Ramos (cell line): ENCODE data around the gene MAGEA4.

ENCODE experiments used
- in situ Hi-C: fragments of 300-500 bp; cut with MboI; formaldehyde crosslinking; loops from one replicate; pipeline ENCODE4 v1.14.3; 2022; ENCODE audit warnings: low sequenced_read_pairs; ENCODE audit not compliant: unreplicated experiment

Gene MAGEA4

DNA sequence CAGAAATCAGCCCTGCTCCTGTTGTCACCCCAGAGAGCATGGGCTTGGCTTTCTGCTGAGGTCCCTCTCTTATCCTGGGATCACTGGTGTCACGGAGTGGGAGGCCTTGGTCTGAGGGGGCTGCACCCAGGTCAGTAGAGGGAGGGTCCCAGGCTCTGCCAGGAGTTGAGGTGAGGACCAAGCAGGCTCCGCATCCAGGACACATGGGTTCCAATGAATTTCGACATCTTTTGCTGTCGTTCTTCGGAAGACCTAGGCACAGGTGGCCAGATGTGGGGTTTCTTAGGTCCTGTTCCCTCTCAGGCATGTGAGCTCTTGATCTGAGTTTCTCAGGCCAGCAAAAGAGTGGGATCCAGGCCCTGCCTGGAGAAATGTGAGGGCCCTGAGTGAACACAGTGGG lies 10.0 kb downstream of the MAGEA4 start:
- in situ Hi-C loops, result no loop called here

- in situ Hi-C loops, result no loop called here
These were observed 11.0 kb downstream of the MAGEA4 start for GRCh38 chrX:151923648-151924047.

DNA sequence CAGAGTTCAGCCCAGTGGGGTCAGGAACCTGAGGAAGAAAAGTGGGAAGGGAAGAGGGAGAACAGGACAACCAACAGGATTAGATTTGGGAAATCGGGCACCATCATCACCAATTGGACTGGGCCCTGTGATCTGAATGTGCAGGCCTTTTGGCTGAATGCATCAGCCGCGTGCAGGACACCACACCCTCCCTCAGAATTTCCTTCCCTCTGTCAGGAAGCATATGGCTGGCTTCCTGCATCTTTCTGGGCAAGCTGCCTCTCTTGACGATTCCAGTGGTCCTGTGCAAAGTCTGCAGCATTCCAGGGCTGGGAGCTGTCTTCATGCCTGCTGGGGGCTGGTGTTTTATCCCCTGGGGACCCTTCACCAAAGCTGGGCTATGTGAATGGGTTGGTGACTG lies 16.4 kb downstream of the MAGEA4 start:
- in situ Hi-C loops, result no loop called here

DNA sequence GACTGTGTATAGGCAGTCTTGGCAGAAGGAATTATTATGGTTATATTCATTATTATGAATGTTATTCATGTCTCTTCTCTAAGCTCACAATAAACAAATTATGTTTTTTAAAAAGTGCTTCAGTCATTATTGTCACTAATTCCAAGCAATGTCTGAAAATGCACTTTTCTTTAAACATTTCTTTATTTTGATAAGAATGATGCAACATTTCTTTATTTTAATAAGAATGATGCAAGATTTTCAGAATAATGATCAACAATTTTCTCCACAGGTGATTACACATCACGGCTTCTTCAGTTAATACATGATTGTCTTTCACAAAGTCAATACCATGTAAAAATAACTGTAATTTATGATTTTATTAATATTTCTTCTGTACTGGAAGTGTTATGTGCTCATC lies 22.7 kb downstream of the MAGEA4 start:
- in situ Hi-C loops, result no loop called here

DNA sequence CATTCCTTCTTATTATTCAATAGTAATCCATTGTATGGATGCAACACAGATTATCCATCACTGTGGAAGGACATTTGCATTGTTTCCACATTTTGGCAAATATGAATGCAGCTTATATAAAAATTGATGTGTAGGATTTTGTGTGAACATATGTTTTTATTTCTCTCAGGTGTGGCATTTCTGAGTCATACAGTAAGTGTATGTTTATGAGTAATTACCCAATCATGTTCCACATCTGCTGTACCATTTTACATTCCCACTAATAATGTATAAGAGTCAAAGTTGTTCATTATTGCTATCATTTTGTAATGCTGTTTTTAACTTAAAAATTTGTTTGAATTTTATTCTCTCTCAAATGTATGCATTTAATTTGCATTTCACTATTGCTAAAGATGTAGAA lies 25.5 kb downstream of the MAGEA4 start:
- in situ Hi-C loops, result no loop called here

DNA sequence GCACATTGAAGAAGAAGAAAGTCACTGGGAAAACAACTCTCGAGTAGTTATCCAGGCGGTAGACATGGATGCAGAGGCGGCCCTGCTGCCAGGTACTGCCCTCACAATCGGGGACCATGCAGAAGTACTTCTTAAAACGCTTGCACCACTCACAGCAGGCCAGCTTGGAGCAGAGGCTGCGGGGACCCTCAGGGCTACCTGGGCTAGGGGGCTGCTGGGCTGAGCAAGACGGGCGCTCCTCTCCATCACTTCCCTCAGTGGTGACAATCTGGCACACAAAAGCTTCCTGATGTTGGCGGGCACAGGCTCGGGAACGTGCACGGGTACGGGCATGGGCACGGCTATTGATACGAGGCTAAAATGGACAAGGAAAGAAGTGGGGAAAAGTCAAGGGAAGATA lies 42.0 kb downstream of the MAGEA4 start:
- in situ Hi-C loops, result no loop called here

- in situ Hi-C loops, result no loop called here
These were observed 45.4 kb downstream of the MAGEA4 start for GRCh38 chrX:151958101-151958500.

- in situ Hi-C loops, result no loop called here
These were observed 49.3 kb downstream of the MAGEA4 start for GRCh38 chrX:151962034-151962433.

DNA sequence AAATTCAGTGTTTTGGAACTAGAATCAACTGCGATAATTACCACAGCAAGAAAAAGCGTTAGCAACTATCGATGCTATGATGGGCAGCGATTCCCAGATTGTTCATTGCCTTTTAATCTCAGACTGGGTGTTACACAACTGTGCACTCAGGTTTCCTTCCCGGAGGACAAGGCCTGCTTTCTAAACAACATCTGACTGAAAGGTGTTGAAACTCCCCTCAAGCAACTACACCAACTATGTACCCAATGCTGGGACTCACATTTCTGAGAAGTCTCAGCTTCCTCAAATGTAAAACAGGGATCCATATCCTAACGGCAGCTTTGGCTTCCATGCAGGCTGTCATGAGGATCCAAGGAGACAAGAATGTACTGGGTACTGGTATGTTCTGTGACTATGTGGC lies 53.5 kb downstream of the MAGEA4 start:
- in situ Hi-C loops, result no loop called here

DNA sequence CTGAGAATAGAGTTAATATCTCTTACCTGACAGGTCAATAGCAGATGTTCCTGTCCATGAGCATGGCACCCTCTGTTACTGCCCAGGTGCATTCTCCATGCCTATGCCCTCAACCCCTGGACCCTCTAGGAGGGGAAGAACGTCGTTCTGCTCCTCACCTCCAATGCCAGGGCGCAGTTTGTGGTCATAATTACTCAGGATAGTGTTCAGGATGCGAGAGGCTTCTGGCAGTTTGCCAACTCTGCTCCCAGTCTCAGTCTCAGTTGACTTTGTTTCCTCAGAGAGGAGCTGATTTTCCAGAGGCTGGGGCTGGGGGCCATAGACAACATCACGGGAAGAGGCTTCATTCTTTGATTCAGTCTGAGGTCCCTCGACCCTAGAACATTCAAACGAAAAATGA lies 57.3 kb downstream of the MAGEA4 start:
- in situ Hi-C loops, result no loop called here

DNA sequence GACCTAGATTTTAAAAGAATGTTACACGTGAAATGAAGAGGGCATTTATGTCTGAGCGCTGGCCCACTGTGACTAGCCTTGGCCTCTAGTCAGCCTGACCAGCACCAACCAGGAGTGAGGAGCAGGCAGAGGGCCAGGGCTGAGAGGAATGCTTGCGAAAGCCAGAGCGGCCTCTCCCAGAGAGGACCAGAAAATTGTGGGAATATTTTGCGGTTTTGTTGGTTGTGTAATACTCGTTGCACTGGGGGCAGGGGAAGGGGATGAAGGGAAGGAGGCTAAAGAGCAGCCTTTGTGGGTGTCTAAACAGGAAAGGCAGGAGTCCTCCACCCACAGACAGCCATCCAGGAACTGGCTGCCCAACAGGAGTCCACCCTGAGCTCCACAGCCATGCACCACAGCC lies 58.0 kb downstream of the MAGEA4 start:
- in situ Hi-C loops, result no loop called here

GRCh38 chrX:151973060-151973661 lies 60.5 kb downstream of the MAGEA4 start:
- in situ Hi-C loops, result no loop called here

DNA sequence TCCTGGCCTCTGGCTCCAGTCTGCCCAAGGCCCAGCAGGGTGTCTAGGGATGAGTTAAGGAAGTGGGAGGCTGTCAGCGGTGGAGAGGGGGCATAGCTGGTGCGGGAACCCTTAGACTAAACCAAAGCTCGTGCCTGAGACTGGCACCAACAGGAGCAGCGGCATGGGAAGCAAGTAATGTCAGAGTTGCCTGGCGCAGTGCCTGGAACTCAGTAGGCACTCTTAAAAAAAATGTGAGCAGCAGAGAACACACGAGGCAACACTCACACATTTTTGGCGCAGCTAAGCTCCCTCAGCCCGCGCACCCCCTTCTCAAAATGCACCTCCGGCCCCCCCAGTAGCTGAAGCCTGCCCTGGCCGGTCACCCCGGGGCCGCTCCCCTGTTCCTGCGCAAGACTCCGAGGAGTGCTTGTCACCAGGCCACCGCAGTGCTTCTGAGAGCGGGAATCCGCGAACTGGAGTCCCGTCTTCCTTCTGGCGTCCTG lies 61.2 kb downstream of the MAGEA4 start:
- in situ Hi-C loops, result no loop called here
